IMR-90 (cell line): ENCODE measurements around the gene CELF6. TPM values are rescaled to one million over a fixed set of nuclear protein-coding genes. Genes with fewer than 3 reads are reported as not detected.

Source experiments
- ATAC-seq: fragments of 200-7000 bp; cut with Tn5 transposase; 2 replicates; pipeline ENCODE4 v1.9.1; 2020; ENCODE audit warnings: low read depth, mild to moderate bottlenecking, moderate library complexity
- BruUV-seq: library from RNA; stranded (reverse); fragments of 400-500 nt; replicated peaks from 2 replicates; lab custom pipeline; 2021; lab: Mats Ljungman, UMichigan
- CTCF ChIA-PET: fragments of 300-600 bp; formaldehyde crosslinking; extraction: SDS; loops from one replicate; lab custom pipeline; 2021; ENCODE audit warnings: antibody characterized with exemption; lab: Yijun Ruan, JAX
- POLR2A ChIA-PET: fragments of 300-600 bp; sonication (Branson Sonifier 250); formaldehyde crosslinking; loops from one replicate; lab custom pipeline; 2022; ENCODE audit warnings: antibody characterized with exemption; ENCODE audit not compliant: unreplicated experiment; lab: Charles Lee
- DNase-seq: peaks from one replicate; pipeline ENCODE4 v3.0.0; 2013
- H2AFZ ChIP-seq: replicated peaks from 2 replicates; pipeline ENCODE3; 2013; ENCODE audit warnings: low read length, mild to moderate bottlenecking; ENCODE audit not compliant: poor library complexity
- H2AK5ac ChIP-seq: 2 replicates; pipeline ENCODE4 v1.6.1; 2013; ENCODE audit warnings: low read depth, low read length, inconsistent platforms
- H2AK9ac ChIP-seq: replicated peaks from 2 replicates; pipeline ENCODE3; 2013; ENCODE audit warnings: mild to moderate bottlenecking, low read depth, low read length, moderate library complexity; ENCODE audit not compliant: poor library complexity
- H2BK120ac ChIP-seq: 2 replicates; pipeline ENCODE4 v1.6.1; 2013; ENCODE audit warnings: low read depth, low read length, inconsistent platforms
- H2BK15ac ChIP-seq: 3 replicates; pipeline ENCODE4 v1.6.1; 2013; ENCODE audit warnings: low read depth, low read length, inconsistent platforms
- H2BK20ac ChIP-seq: 2 replicates; pipeline ENCODE4 v1.6.1; 2013; ENCODE audit warnings: low read depth, mild to moderate bottlenecking, inconsistent platforms, low read length, moderate library complexity
- H2BK5ac ChIP-seq: 2 replicates; pipeline ENCODE4 v1.6.1; 2013; ENCODE audit warnings: mild to moderate bottlenecking, low read depth, low read length, inconsistent platforms; ENCODE audit not compliant: poor library complexity, severe bottlenecking
- H3K14ac ChIP-seq: replicated peaks from 2 replicates; pipeline ENCODE4 v1.6.1; 2013; ENCODE audit warnings: low read depth, low read length, inconsistent platforms
- H3K18ac ChIP-seq: 2 replicates; pipeline ENCODE4 v1.6.1; 2013; ENCODE audit warnings: low read depth, low read length, control low read depth
- H3K23ac ChIP-seq: 2 replicates; pipeline ENCODE4 v1.6.1; 2013; ENCODE audit warnings: low read depth, low read length, inconsistent platforms
- H3K27ac ChIP-seq: 2 replicates; pipeline ENCODE4 v1.5.1; 2013; ENCODE audit warnings: mild to moderate bottlenecking, control low read depth, low read length; ENCODE audit not compliant: insufficient read depth
- H3K27me3 ChIP-seq: 2 replicates; pipeline ENCODE4 v1.6.1; 2013; ENCODE audit warnings: low read length; ENCODE audit not compliant: control insufficient read depth, insufficient read depth
- H3K36me3 ChIP-seq: 2 replicates; pipeline ENCODE4 v1.6.1; 2013; ENCODE audit warnings: low read length, mixed read lengths; ENCODE audit not compliant: control insufficient read depth, insufficient read depth
- H3K4ac ChIP-seq: 2 replicates; pipeline ENCODE4 v1.6.1; 2013; ENCODE audit warnings: low read depth, low read length, inconsistent platforms
- H3K4me1 ChIP-seq: 2 replicates; pipeline ENCODE4 v1.6.1; 2013; ENCODE audit warnings: low read length, mixed read lengths; ENCODE audit not compliant: control insufficient read depth, insufficient read depth
- H3K4me2 ChIP-seq: 2 replicates; pipeline ENCODE4 v1.6.1; 2013; ENCODE audit warnings: low read depth, mild to moderate bottlenecking, control low read depth, low read length, moderate library complexity
- H3K4me3 ChIP-seq: 2 replicates; pipeline ENCODE4 v1.5.1; 2013; ENCODE audit warnings: low read depth, mild to moderate bottlenecking, control low read depth, low read length, moderate library complexity; ENCODE audit not compliant: insufficient read depth
- H3K56ac ChIP-seq: 2 replicates; pipeline ENCODE4 v1.6.1; 2013; ENCODE audit warnings: low read length, inconsistent platforms; ENCODE audit not compliant: insufficient read depth; ENCODE audit errors: extremely low read depth
- H3K79me1 ChIP-seq, 2 experiments: 2 replicates each; pipeline ENCODE4 v1.6.1; 2013; ENCODE audit warnings: low read length in 2 of 2, inconsistent platforms in 1 of 2, low read depth in 1 of 2
- H3K9ac ChIP-seq: 2 replicates; pipeline ENCODE4 v1.6.1; 2013; ENCODE audit warnings: low read depth, low read length, control low read depth
- H3K9me1 ChIP-seq: 2 replicates; pipeline ENCODE4 v1.6.1; 2013; ENCODE audit warnings: low read length, inconsistent platforms; ENCODE audit not compliant: insufficient read depth
- H3K9me3 ChIP-seq: 2 replicates; pipeline ENCODE4 v1.6.1; 2013; ENCODE audit warnings: low read length; ENCODE audit not compliant: control insufficient read depth, insufficient read depth
- H4K20me1 ChIP-seq: 2 replicates; pipeline ENCODE4 v1.6.1; 2013; ENCODE audit warnings: low read length, inconsistent platforms; ENCODE audit not compliant: insufficient read depth
- H4K5ac ChIP-seq: 2 replicates; pipeline ENCODE4 v1.6.1; 2013; ENCODE audit warnings: mild to moderate bottlenecking, low read depth, low read length, control low read depth
- H4K8ac ChIP-seq, 2 experiments: 2 replicates each; pipeline ENCODE4 v1.6.1; 2013; ENCODE audit warnings: low read depth in 2 of 2, low read length in 2 of 2, control low read depth in 1 of 2, inconsistent platforms in 1 of 2
- H4K91ac ChIP-seq: 2 replicates; pipeline ENCODE4 v1.6.1; 2013; ENCODE audit warnings: low read depth, low read length, inconsistent platforms; ENCODE audit not compliant: insufficient read depth
- BHLHE40 ChIP-seq: fragments of 150-350 bp; IDR thresholded peaks from 2 replicates; pipeline ENCODE4 v1.6.1; 2016; ENCODE audit warnings: mild to moderate bottlenecking, low read depth, low read length
- CHD1 ChIP-seq: IDR thresholded peaks from 2 replicates; pipeline ENCODE4 v1.6.1; 2012; ENCODE audit warnings: low read depth, low read length, improper control_type of control experiment
- FOS ChIP-seq: fragments of 150-350 bp; IDR thresholded peaks from 2 replicates; pipeline ENCODE4 v1.6.1; 2016; ENCODE audit warnings: low read depth, low read length
- MAFK ChIP-seq: IDR thresholded peaks from 2 replicates; pipeline ENCODE4 v1.6.1; 2012; ENCODE audit warnings: low read depth, low read length, improper control_type of control experiment
- MAZ ChIP-seq: IDR thresholded peaks from 2 replicates; pipeline ENCODE4 v1.6.1; 2012; ENCODE audit warnings: low read depth, mild to moderate bottlenecking, low read length, improper control_type of control experiment, moderate library complexity, borderline replicate concordance
- MXI1 ChIP-seq: IDR thresholded peaks from 2 replicates; pipeline ENCODE4 v1.6.1; 2012; ENCODE audit warnings: low read depth, mild to moderate bottlenecking, low read length, moderate library complexity, borderline replicate concordance
- POLR2A ChIP-seq: IDR thresholded peaks from 2 replicates; pipeline ENCODE4 v1.6.1; 2012; ENCODE audit warnings: mild to moderate bottlenecking, low read depth, low read length
- RAD21 ChIP-seq: IDR thresholded peaks from 2 replicates; pipeline ENCODE4 v1.6.1; 2012; ENCODE audit warnings: low read length, improper control_type of control experiment
- RCOR1 ChIP-seq: IDR thresholded peaks from 2 replicates; pipeline ENCODE4 v1.6.1; 2012; ENCODE audit warnings: mild to moderate bottlenecking, low read length, improper control_type of control experiment; ENCODE audit not compliant: insufficient replicate concordance
- RFX5 ChIP-seq: IDR thresholded peaks from 2 replicates; pipeline ENCODE4 v1.8.0; 2012; ENCODE audit warnings: low read depth, mild to moderate bottlenecking, low read length, moderate library complexity
- SMC3 ChIP-seq: fragments of 150-350 bp; IDR thresholded peaks from 2 replicates; pipeline ENCODE4 v1.6.1; 2016; ENCODE audit warnings: low read depth, mild to moderate bottlenecking, antibody characterized with exemption, low read length, moderate library complexity
- dilution Hi-C: fragments of 300-500 bp; cut with HindIII; formaldehyde crosslinking; loops from one replicate; pipeline ENCODE4 v1.14.3; 2018; ENCODE audit warnings: low sequenced_read_pairs; ENCODE audit not compliant: unreplicated experiment
- in situ Hi-C: fragments of 300-500 bp; cut with MboI; formaldehyde crosslinking; loops from 3 replicates; pipeline ENCODE4 v1.14.3; 2019; ENCODE audit warnings: low sequenced_read_pairs, inconsistent platforms, mixed read lengths
- intact Hi-C: fragments of 100-400 bp; cut with micrococcal nuclease; formaldehyde crosslinking; loops from 2 replicates; pipeline ENCODE4 v1.10.0; 2022
- polyA plus RNA-seq, 3 experiments: library from polyadenylated mRNA; depleted of rRNA; stranded (reverse); fragments of >200 nt; gene quantifications; 2 replicates each; pipeline ENCODE4 v1.2.3, GENCODE V29; 2012; ENCODE audit warnings: low replicate concordance in 1 of 3
- total RNA-seq: library from RNA; depleted of rRNA; stranded (reverse); fragments of >200 nt; gene quantifications from 2 replicates; pipeline ENCODE4 v1.2.3, GENCODE V29; 2012
- TF ChIP-seq, protein P1 (sequence below): fragments of 150-350 bp; IDR thresholded peaks from 2 replicates; pipeline ENCODE4 v1.6.1; 2016; ENCODE audit warnings: low read depth, mild to moderate bottlenecking, low read length, moderate library complexity, borderline replicate concordance
- TF ChIP-seq, protein P2 (sequence below): conservative IDR thresholded peaks from 2 replicates; pipeline ENCODE4 v1.5.1; 2012; ENCODE audit warnings: mild to moderate bottlenecking, low read depth, low read length, improper control_type of control experiment

CELF6 gene
- total and polyA plus RNA-seq, 2 of the 4 experiments (the other 2 are of a cell fraction): 0.07 TPM; not detected in 1

DNA sequence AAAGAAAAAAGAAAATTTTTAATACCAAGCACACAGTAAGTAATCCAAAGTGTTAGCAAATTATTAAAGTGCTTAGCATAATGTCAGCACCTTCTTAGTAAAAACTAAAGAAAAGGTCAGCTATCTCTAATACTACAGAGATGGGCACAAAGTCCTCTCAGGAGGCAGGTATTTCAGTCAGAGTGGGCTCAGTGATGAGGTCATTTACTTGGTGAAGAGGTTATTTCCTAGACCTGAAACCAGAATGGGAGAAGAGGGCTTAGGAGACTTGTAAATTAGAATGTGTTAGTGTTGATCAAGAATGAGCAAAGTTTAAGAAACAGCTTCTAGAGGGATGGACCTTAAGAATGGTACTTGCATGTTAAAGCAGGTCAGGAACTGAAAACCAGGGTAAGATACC, 80.3 kb downstream of the CELF6 start:
- no peak overlapping the region for H4K8ac ChIP-seq
- H2BK15ac ChIP-seq: no peak overlapping the region
- H2AK9ac ChIP-seq: no peak overlapping the region
- H3K9me3 ChIP-seq: no peaks in the 10 kb centered on the region
- H3K14ac ChIP-seq: no peak overlapping the region
- peaks cover 9 to 23% of the 10 kb centered on the region in 2 experiments; a peak in 3 of 4 replicates for H3K79me1 ChIP-seq
- in situ Hi-C loops: no loop called here
- peaks cover 21% of the 10 kb centered on the region for H3K36me3 ChIP-seq
- CTCF ChIA-PET: interaction anchor here (1.0 kb wide), 1 partner anchor 12 kb away, joined by 3 read pairs; no protein-coding TSS in a partner anchor
- H2BK20ac ChIP-seq: no peak overlapping the region
- dilution Hi-C loops: no loop called here
- POLR2A ChIA-PET: interaction anchor here (0.6 kb wide), 1 partner anchor 39 kb away, joined by 4 read pairs; no protein-coding TSS in a partner anchor
- H3K4ac ChIP-seq: no peak overlapping the region
- intact Hi-C loops: no loop called here
- no peak overlapping the region for H2BK120ac ChIP-seq
- H3K4me2 ChIP-seq: no peak overlapping the region
- H4K91ac ChIP-seq: no peak overlapping the region
- no peak overlapping the region for H2AK5ac ChIP-seq
- H4K5ac ChIP-seq: no peak overlapping the region
- H2BK5ac ChIP-seq: no peak overlapping the region
- no peak overlapping the region for H3K56ac ChIP-seq
- H3K9me1 ChIP-seq: peaks cover 25% of the 10 kb centered on the region
- H3K9ac ChIP-seq: no peak overlapping the region
- H4K20me1 ChIP-seq: no peaks in the 10 kb centered on the region
- no peak for DNase-seq
- peaks cover 14% of the 10 kb centered on the region for H3K4me1 ChIP-seq
- H3K18ac ChIP-seq: no peak overlapping the region
- BruUV-seq: no TSS peak
- no peaks in the 10 kb centered on the region for H3K27me3 ChIP-seq
- ATAC-seq: no peak
- no peak overlapping the region for H3K27ac ChIP-seq
- TF ChIP-seq MAZ (no peak), MAFK (no peak), FOS (no peak), RCOR1 (no peak), RFX5 (no peak), BHLHE40 (no peak), SMC3 (no peak), POLR2A (no peak), CHD1 (no peak), RAD21 (no peak), MXI1 (no peak)
- TF ChIP-seq, protein P1, sequence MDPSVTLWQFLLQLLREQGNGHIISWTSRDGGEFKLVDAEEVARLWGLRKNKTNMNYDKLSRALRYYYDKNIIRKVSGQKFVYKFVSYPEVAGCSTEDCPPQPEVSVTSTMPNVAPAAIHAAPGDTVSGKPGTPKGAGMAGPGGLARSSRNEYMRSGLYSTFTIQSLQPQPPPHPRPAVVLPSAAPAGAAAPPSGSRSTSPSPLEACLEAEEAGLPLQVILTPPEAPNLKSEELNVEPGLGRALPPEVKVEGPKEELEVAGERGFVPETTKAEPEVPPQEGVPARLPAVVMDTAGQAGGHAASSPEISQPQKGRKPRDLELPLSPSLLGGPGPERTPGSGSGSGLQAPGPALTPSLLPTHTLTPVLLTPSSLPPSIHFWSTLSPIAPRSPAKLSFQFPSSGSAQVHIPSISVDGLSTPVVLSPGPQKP: no peak
- TF ChIP-seq, protein P2, sequence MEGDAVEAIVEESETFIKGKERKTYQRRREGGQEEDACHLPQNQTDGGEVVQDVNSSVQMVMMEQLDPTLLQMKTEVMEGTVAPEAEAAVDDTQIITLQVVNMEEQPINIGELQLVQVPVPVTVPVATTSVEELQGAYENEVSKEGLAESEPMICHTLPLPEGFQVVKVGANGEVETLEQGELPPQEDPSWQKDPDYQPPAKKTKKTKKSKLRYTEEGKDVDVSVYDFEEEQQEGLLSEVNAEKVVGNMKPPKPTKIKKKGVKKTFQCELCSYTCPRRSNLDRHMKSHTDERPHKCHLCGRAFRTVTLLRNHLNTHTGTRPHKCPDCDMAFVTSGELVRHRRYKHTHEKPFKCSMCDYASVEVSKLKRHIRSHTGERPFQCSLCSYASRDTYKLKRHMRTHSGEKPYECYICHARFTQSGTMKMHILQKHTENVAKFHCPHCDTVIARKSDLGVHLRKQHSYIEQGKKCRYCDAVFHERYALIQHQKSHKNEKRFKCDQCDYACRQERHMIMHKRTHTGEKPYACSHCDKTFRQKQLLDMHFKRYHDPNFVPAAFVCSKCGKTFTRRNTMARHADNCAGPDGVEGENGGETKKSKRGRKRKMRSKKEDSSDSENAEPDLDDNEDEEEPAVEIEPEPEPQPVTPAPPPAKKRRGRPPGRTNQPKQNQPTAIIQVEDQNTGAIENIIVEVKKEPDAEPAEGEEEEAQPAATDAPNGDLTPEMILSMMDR: no peak
- H3K4me3 ChIP-seq: no peak overlapping the region
- no peak overlapping the region for H2AFZ ChIP-seq
- H3K23ac ChIP-seq: no peak overlapping the region
